HG03108 (cell line): ENCODE measurements around the gene C1QTNF4.
A peak's percentile ranks its signal among the peaks of the same experiment; 100 is the strongest.

Experiments used
- ATAC-seq: cut with Tn5 transposase; IDR thresholded peaks from one replicate; pipeline ENCODE4 v1.9.1; 2021; ENCODE audit warnings: moderate library complexity; ENCODE audit not compliant: unreplicated experiment

Gene C1QTNF4

GRCh38 chr11:47593492-47593933 is 698 bp downstream of the C1QTNF4 start:
- ATAC-seq, result no peak

GRCh38 chr11:47592970-47593369 is 1.2 kb downstream of the C1QTNF4 start:
- no peak for ATAC-seq

DNA sequence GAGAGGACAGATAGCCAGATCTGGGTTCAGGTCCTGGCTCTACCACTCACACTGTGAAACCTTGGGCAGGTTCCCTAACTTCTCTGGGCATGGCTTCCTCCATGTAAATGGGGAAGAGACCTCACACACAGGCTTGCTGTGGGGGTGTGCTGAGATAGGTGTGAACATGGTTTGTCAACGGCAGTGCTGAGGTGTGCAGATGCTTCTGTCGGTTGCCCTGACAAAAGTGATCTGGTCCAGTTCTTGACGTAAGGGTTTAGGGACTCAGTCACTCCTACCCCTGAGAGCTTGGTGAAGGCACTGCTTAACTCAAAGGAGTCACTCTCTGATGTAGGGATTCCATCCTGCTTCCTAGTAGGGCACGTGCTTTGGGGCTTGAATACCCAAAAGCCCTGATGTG is 2.0 kb downstream of the C1QTNF4 start:
- no peak for ATAC-seq

DNA sequence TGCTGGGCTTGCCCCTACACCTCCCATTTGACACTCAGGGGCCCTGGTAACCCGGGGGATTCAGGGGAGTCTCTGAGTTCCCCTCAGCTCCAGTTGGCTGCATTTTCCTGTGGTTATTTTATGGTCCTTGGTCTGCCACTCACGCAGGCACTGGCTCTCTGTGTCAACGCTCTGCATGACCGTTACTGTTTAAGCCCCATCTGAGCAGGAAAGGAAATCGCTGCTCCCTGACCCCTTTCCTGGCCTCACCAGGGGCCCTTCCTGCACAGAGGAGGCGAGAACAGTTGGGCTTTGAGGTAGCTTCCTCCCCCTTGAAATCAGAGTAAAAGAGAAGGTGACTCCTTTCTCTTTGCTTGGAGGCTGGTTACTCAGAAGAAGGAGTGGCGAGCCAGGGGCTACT is 2.4 kb downstream of the C1QTNF4 start:
- no peak for ATAC-seq

GRCh38 chr11:47589977-47590861 is 4.0 kb downstream of the C1QTNF4 start:
- no peak for ATAC-seq

GRCh38 chr11:47589584-47589976 is 4.6 kb downstream of the C1QTNF4 start:
- no peak for ATAC-seq

- no peak for ATAC-seq
These were observed 5.1 kb downstream of the C1QTNF4 start for GRCh38 chr11:47589118-47589517.

DNA sequence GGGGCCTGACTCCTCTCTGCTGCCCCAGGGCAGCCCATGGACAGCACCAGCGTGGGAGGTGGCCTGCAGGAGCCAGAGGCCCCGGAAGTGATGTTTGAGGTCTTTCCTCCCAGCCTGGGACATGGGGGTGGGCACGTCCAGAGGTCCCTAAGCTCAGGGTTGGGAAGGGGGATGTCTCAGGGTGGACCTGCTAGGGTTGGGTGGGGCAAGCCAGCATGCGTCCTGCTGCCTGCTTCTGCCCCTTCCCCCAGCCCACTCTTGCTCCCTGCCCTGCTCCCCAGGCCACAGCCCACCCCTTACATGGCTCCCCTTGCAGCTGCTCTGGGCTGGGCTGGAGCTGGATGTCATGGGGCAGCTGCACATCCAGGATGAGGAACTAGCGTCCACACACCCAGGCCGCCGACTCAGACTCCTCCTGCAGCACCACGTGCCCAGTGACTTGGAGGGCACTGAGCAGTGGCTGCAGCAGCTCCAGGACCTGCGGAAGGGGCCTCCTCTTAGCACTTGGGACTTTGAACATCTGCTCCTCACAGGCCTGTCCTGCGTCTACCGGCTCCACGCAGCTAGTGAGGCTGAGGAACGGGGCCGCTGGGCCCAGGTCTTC is 6.4 kb downstream of the C1QTNF4 start:
- no peak for ATAC-seq

DNA sequence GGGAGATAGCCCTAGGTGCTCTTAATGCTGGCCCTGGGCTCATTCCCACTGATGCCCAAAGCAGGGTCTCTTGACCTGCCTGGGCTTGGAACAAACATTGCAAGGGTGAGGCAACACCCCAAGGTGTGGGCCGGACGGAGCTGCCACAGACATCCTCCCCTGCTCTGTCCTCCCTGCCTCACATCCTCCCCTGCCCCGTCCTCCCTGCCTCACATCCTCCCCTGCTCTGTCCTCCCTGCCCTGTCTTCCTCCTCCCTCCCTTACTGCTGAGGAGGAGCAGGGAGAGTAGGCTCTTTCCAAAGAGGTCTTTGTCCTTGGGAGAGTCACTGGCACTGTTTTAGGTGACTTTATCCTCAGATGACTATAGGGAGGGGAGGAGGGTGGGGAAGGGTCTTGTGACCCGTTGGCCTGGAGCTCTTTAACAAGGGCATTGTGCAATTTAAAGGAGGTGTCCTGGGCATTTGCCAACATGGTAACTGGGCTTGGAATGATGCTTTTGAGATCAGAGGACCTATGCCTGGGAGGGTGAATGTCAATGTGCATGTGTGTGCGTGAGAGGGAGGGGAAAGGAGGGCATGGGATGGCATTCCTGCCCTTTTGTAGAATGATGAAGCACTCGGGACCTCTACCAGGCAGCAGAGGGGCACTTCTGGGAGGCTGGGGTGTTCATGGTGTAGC is 7.0 kb downstream of the C1QTNF4 start:
- no peak for ATAC-seq

- ATAC-seq, result no peak
These were observed 7.9 kb downstream of the C1QTNF4 start, which contains the start of gene FAM180B for GRCh38 chr11:47586098-47586855. TSS of gene FAM180B (plus strand) at chr11:47586678. CDS start at chr11:47586769, 91 bp downstream.

DNA sequence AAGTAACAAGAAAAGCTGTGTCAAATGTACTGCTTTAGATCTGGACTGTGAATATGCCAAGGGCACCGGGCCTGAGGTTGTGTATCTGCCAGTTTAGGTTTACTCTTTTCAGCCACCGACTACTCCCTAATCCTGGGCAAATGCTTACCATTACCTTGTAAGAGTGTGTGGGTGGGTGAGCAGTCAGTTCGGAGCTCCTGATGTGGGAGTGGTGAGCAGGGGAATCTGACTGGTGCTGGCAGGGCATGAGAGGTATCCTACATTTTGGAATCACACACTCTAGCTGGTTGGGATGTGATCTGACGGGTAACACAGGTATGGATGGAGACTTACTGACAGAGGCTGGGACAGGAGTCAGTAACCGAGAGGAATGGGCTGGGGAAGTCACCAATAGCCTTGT is 10.4 kb downstream of the C1QTNF4 start:
- ATAC-seq, result no peak

- peak; percentile 90 for ATAC-seq
These were observed 15.4 kb downstream of the C1QTNF4 start, which contains the start of the genes KBTBD4 and NDUFS3 for GRCh38 chr11:47578524-47579494. TSS of gene KBTBD4 (minus strand) at chr11:47578970. CDS start at chr11:47578951, 19 bp downstream. TSS of gene NDUFS3 (plus strand) at chr11:47579074. CDS start at chr11:47579092, 18 bp downstream.

- ATAC-seq, result no peak
These were observed 16.7 kb downstream of the C1QTNF4 start for GRCh38 chr11:47577460-47578041.

DNA sequence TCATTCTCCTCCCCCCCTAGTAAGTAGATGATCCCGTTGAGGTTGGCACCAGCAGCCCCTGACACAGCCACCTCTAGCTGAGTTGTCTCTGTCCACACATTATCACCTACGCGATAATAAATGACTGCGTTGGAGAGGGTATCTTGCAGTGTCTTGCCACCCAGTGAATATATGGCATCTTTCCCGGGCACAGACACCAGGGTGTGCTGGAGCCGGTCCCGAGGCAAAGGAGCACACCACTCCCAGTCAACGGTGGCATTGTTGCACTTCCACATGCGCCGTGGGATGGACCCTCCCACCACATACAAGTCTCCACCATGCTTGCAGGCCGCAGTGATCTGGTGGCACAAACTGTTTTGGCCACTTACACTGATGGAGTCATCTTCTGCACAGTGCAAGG is 20.9 kb downstream of the C1QTNF4 start:
- ATAC-seq, result no peak

GRCh38 chr11:47572715-47573255 is 21.4 kb downstream of the C1QTNF4 start:
- ATAC-seq, result no peak

GRCh38 chr11:47571895-47572294 is 22.3 kb downstream of the C1QTNF4 start:
- ATAC-seq, result no peak

- ATAC-seq, result no peak
These were observed 22.9 kb downstream of the C1QTNF4 start for GRCh38 chr11:47571357-47571729.

DNA sequence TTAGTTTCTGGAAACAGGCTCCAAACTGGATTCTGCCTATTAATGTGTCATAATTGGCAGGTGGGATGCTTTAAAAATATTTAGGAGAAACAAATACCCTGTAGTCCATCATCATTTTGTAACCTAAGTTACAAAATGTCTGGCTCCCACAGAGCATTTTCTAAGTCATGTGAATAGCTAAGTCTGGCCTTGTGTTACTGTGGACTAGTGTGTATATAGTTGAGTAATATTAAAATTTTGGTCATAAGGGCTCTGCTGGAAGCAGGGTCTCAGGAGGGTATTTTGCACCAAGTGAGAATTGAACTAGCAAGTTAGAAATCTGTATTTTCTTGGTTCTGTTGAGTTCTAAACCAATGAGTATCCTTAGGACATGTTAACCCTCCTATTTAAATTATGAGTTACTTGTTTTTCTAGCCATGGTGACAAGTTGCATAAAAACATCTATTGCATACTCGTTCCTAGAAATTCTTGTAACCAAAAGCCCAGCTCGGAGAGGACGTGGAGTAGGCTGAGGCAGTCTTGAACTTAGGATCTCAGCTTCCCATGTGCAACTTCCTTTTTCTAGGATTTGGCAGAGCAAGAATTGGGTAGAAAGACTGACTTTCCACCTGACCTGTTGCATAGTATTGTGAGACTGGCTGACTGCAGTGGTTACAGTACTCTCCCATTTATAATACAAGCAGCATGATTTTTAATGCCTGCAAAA is 23.4 kb downstream of the C1QTNF4 start:
- no peak for ATAC-seq
